B cell (primary cell): ENCODE measurements around the gene ECT2L. TPM values are rescaled to one million over a fixed set of nuclear protein-coding genes. Genes with fewer than 3 reads are reported as not detected.

Experiments used
- ATAC-seq: fragments of 200-7000 bp; cut with Tn5 transposase; one replicate; pipeline ENCODE4 v1.10.0; 2021; ENCODE audit warnings: low read depth, mild to moderate bottlenecking, moderate number of reproducible peaks, moderate library complexity
- CTCF ChIA-PET: fragments of 350-600 bp; sonication (Branson Sonifier 250); formaldehyde crosslinking; loops from one replicate; lab custom pipeline; 2021; ENCODE audit warnings: antibody characterized with exemption, inconsistent platforms; lab: Charles Lee
- POLR2A ChIA-PET: fragments of 350-600 bp; sonication (Branson Sonifier 250); formaldehyde crosslinking; loops from one replicate; lab custom pipeline; 2021; ENCODE audit warnings: antibody characterized with exemption; lab: Charles Lee
- DNase-seq: peaks from one replicate; pipeline ENCODE4 v3.0.0; 2013
- H2AFZ ChIP-seq: 2 replicates; pipeline ENCODE4 v1.6.1; 2012; ENCODE audit warnings: mild to moderate bottlenecking, low read depth, low read length; ENCODE audit not compliant: insufficient read depth, poor library complexity, severe bottlenecking
- H3K27ac ChIP-seq, 2 donors: 1 replicate in 1 of 2; 2 replicates in 1 of 2; pipeline ENCODE4 v1.5.1; 2012 to 2013; ENCODE audit warnings: low read length in 2 of 2, mild to moderate bottlenecking in 2 of 2, moderate library complexity in 1 of 2
- H3K27me3 ChIP-seq, 4 experiments: fragments of 200-600 bp in 1 of 4; sonication (generic) in 1 of 4; replicated peaks in 1 of 4; 1 replicate in 2 of 4; 2 replicates in 2 of 4; pipeline versions ENCODE4 v1.6.1 to v1.7.0; 2013 to 2016; ENCODE audit warnings: low read length in 3 of 4, mild to moderate bottlenecking in 2 of 4, mixed read lengths in 1 of 4, moderate library complexity in 1 of 4; ENCODE audit not compliant: insufficient read depth in 4 of 4, control insufficient read depth in 3 of 4; ENCODE audit errors: control extremely low read depth in 1 of 4
- H3K36me3 ChIP-seq, 2 experiments: replicated peaks in 1 of 2; 1 replicate in 1 of 2; 2 replicates in 1 of 2; pipeline versions ENCODE4 v1.6.1 to v1.7.1; 2013; ENCODE audit warnings: low read length in 1 of 2; ENCODE audit not compliant: insufficient read depth in 2 of 2, control insufficient read depth in 1 of 2; ENCODE audit errors: control extremely low read depth in 1 of 2, extremely low read depth in 1 of 2
- H3K4me1 ChIP-seq, 2 donors: fragments of 200-600 bp in 1 of 2; sonication (generic) in 1 of 2; 1 replicate in 1 of 2; 2 replicates in 1 of 2; pipeline versions ENCODE4 v1.5.1 to v1.6.1; 2013 to 2017; ENCODE audit warnings: low read length in 2 of 2; ENCODE audit not compliant: control insufficient read depth in 2 of 2, insufficient read depth in 2 of 2
- H3K4me2 ChIP-seq: replicated peaks from 2 replicates; pipeline ENCODE3; 2012; ENCODE audit warnings: mild to moderate bottlenecking, low read depth, low read length; ENCODE audit not compliant: poor library complexity, severe bottlenecking
- H3K4me3 ChIP-seq, 5 experiments: fragments of 200-600 bp in 1 of 5; sonication (generic) in 1 of 5; 1 replicate in 3 of 5; 2 replicates in 2 of 5; pipeline versions ENCODE4 v1.5.1 to v1.7.0; 2011 to 2016; ENCODE audit warnings: low read length in 4 of 5, mild to moderate bottlenecking in 4 of 5, low read depth in 2 of 5, control low read depth in 1 of 5, moderate library complexity in 1 of 5; ENCODE audit not compliant: insufficient read depth in 1 of 5; ENCODE audit errors: control extremely low read depth in 1 of 5, extremely low read depth in 1 of 5
- H3K79me2 ChIP-seq: fragments of 200-600 bp; sonication (generic); one replicate; pipeline ENCODE4 v1.6.0; 2016; ENCODE audit warnings: low read length; ENCODE audit not compliant: control insufficient read depth, insufficient read depth
- H3K9ac ChIP-seq: fragments of 200-600 bp; sonication (generic); 2 replicates; pipeline ENCODE4 v1.6.1; 2017; ENCODE audit warnings: mild to moderate bottlenecking, low read length, moderate library complexity
- H3K9me3 ChIP-seq, 3 donors: one replicate each; pipeline versions ENCODE4 v1.6.1 to v1.7.1; 2013; ENCODE audit warnings: low read length in 2 of 3; ENCODE audit not compliant: control insufficient read depth in 2 of 3, insufficient read depth in 1 of 3; ENCODE audit errors: control extremely low read depth in 1 of 3
- H4K20me1 ChIP-seq: 2 replicates; pipeline ENCODE4 v1.6.0; 2012; ENCODE audit warnings: mild to moderate bottlenecking, low read length; ENCODE audit not compliant: insufficient read depth, control insufficient read depth, poor library complexity, severe bottlenecking
- H3K27ac Mint-ChIP-seq: one replicate; pipeline ENCODE4 v1.8.0; 2021; ENCODE audit warnings: mixed read lengths
- H3K27me3 Mint-ChIP-seq: one replicate; pipeline ENCODE4 v1.8.0; 2021; ENCODE audit warnings: mixed read lengths
- H3K4me1 Mint-ChIP-seq: one replicate; pipeline ENCODE4 v1.8.0; 2021; ENCODE audit warnings: mixed read lengths
- H3K4me3 Mint-ChIP-seq: one replicate; pipeline ENCODE4 v1.8.0; 2021; ENCODE audit warnings: mixed read lengths
- H3K9me3 Mint-ChIP-seq: one replicate; pipeline ENCODE4 v1.8.0; 2022; ENCODE audit warnings: mixed read lengths; ENCODE audit not compliant: insufficient read depth
- EZH2 ChIP-seq: IDR thresholded peaks from 2 replicates; pipeline ENCODE4 v1.6.1; 2012; ENCODE audit warnings: borderline replicate concordance, low read depth, mild to moderate bottlenecking, moderate library complexity, low read length; ENCODE audit not compliant: insufficient read depth, poor library complexity, severe bottlenecking
- WGBS: methylation state at CpG from one replicate; pipeline ENCODE4 v1.1.5; 2013; ENCODE audit warnings: missing lambda C conversion rate; ENCODE audit not compliant: insufficient coverage; 5-methylcytosine and 5-hydroxymethylcytosine counted together
- intact Hi-C: fragments of 100-400 bp; cut with micrococcal nuclease; formaldehyde crosslinking; loops from one replicate; pipeline ENCODE4 v1.10.0; 2022
- polyA plus RNA-seq: library from polyadenylated mRNA; depleted of rRNA; stranded (reverse); fragments of >200 nt; gene quantifications from 2 replicates; pipeline ENCODE4 v1.2.3, GENCODE V29; 2012
- total RNA-seq, 2 donors: library from RNA; stranded (reverse); fragments of 120-200 nt in 1 of 2; gene quantifications; 1 replicate in 1 of 2; 2 replicates in 1 of 2; pipeline versions ENCODE4 v1.2.3 to v1.2.4, GENCODE V29; 2013 to 2022
- TF ChIP-seq, protein P1 (sequence below): fragments of 200-600 bp; IDR thresholded peaks from one replicate; pipeline ENCODE4 v1.8.0; 2022; ENCODE audit warnings: antibody characterized with exemption, mild to moderate bottlenecking

The ECT2L gene
- total and polyA plus RNA-seq, 2 donors (not counting 1 experiment from before 2014, with no cell fraction given): not detected

DNA sequence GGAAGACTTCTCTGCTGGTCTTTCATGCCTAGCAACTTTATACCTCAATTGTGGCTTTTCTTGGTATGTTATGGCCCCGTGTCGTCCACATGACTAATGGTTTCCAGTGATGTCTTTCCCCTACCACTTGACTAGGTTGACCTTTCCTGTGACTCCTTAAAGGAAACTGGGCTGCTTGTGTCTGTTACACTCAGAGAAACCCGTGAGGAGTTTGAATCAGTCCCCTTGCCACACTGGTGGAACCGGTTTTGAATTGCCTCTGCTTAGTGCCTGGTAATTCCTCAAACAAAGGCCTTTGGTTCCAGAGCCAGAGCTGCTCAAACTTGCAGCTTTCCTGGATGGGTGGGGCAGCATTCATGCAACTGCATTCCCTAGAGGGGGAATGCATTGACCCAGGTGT lies 21.9 kb downstream of the ECT2L start:
- Mint-ChIP-seq H3K4me3 (no peak overlapping the region), H3K4me1 (peaks cover 30% of the 10 kb centered on the region), H3K9me3 (no peaks in the 10 kb centered on the region), H3K27ac (peak overlapping the region; percentile 68), H3K27me3 (no peaks in the 10 kb centered on the region)
- ATAC-seq: peak; percentile 15
- Histone ChIP-seq H3K27ac (peak overlapping the region in 1 of 2 donors; percentile 28), H3K36me3 (no peaks in the 10 kb centered on the region), H3K4me3 (no peak overlapping the region), H3K9me3 (no peaks in the 10 kb centered on the region), H3K27me3 (no peaks in the 10 kb centered on the region), H4K20me1 (no peaks in the 10 kb centered on the region), H3K4me2 (no peak overlapping the region), H3K79me2 (no peaks in the 10 kb centered on the region), H2AFZ (peak overlapping the region; percentile 47), H3K9ac (no peak overlapping the region), H3K4me1 (peaks cover 11 to 20% of the 10 kb centered on the region in 2 donors)
- ChIA-PET POLR2A (no interaction called here), CTCF (interaction anchor here (0.9 to 5.9 kb wide), 6 partner anchors 170 to 552 kb away, joined by 4 to 58 read pairs (median 8); partner anchors contain the start of gene REPS1)
- peak; percentile 10 for DNase-seq
- intact Hi-C loops: loop anchor here (2.0 to 10.0 kb wide), 3 partner anchors 217 to 437 kb away; no protein-coding TSS in a partner anchor
- 73% methylated on average over 4 of the region's 4 CpGs for WGBS
- TF ChIP-seq, protein P1, sequence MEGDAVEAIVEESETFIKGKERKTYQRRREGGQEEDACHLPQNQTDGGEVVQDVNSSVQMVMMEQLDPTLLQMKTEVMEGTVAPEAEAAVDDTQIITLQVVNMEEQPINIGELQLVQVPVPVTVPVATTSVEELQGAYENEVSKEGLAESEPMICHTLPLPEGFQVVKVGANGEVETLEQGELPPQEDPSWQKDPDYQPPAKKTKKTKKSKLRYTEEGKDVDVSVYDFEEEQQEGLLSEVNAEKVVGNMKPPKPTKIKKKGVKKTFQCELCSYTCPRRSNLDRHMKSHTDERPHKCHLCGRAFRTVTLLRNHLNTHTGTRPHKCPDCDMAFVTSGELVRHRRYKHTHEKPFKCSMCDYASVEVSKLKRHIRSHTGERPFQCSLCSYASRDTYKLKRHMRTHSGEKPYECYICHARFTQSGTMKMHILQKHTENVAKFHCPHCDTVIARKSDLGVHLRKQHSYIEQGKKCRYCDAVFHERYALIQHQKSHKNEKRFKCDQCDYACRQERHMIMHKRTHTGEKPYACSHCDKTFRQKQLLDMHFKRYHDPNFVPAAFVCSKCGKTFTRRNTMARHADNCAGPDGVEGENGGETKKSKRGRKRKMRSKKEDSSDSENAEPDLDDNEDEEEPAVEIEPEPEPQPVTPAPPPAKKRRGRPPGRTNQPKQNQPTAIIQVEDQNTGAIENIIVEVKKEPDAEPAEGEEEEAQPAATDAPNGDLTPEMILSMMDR: no peak
- TF ChIP-seq EZH2: no peak

DNA sequence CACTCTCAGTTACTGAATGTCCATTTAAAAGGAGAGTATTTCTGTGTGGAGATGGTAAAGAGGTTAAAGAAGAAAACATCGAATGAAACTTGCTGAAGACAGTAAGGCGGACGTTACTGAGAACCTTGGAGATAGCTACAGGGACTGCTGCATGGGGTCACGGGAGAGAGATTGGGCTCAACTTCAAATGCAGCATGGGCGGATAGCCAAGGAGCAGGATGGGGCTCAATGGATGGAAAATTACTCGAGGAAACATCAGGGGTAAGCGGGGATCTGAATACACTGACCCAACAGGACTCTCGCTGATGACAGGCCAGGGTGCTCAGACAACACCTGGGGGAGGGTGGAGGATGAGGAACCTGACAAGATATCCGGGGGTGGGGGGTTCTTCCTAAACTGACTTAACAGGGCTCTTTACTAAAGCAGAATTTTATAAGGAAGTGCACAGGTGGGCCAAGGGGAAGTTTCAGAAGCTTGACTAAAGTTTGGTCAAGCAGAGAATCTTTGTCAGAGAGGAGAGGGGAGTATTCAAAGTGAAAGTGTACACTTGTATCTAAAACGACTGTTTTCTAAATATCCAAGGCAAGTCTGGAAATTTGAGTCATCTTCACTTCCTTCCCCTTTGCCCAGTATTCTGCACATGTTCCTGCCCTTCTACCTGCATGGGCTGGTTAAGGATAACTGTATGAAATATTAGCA lies 22.8 kb downstream of the ECT2L start:
- peak overlapping the region; percentile 47 for H2AFZ ChIP-seq
- ChIA-PET CTCF (interaction anchor here (0.6 to 5.9 kb wide), 10 partner anchors 16 to 602 kb away, joined by 3 to 58 read pairs (median 4); partner anchors contain the start of gene REPS1), POLR2A (interaction anchor here (0.5 kb wide), 1 partner anchor 505 kb away, joined by 7 read pairs; no protein-coding TSS in a partner anchor)
- Mint-ChIP-seq H3K9me3 (no peaks in the 10 kb centered on the region), H3K27ac (peak overlapping the region; percentile 68), H3K4me1 (peaks cover 30% of the 10 kb centered on the region), H3K27me3 (no peaks in the 10 kb centered on the region), H3K4me3 (peak overlapping the region; percentile 30)
- no peak for TF ChIP-seq EZH2
- TF ChIP-seq, protein P1: no peak
- DNase-seq: peak; percentile 61
- H3K4me1 ChIP-seq: peaks cover 11 to 20% of the 10 kb centered on the region in 2 donors
- H4K20me1 ChIP-seq: no peaks in the 10 kb centered on the region
- intact Hi-C loops: loop anchor here (10.0 kb wide), 2 partner anchors 216 to 436 kb away; no protein-coding TSS in a partner anchor
- peak overlapping the region; percentile 11 to 50 for H3K27ac ChIP-seq
- H3K27me3 ChIP-seq: no peaks in the 10 kb centered on the region
- H3K4me2 ChIP-seq: peak overlapping the region; percentile 36
- no peaks in the 10 kb centered on the region for H3K36me3 ChIP-seq
- H3K9ac ChIP-seq: no peak overlapping the region
- H3K4me3 ChIP-seq: no peak overlapping the region
- H3K9me3 ChIP-seq: no peaks in the 10 kb centered on the region
- no peaks in the 10 kb centered on the region for H3K79me2 ChIP-seq
- 76% methylated on average over 7 of the region's 10 CpGs for WGBS
- ATAC-seq: peak; percentile 62
